IPS-18c (cell line): Measurements from ENCODE around the gene ZNF621.
A peak's percentile ranks its signal among the peaks of the same experiment; 100 is the strongest.
"Not testable (repeated sequence)": the region's sequence is repeated elsewhere in the genome, so short reads cannot be mapped to it uniquely, and the experiment has no call there.

Experiments
- H3K4me3 ChIP-seq: 2 replicates; pipeline ENCODE4 v1.7.0; 2013; ENCODE audit warnings: low read depth, mild to moderate bottlenecking, low read length, moderate library complexity; ENCODE audit not compliant: insufficient read depth
- H3K9me3 ChIP-seq: one replicate; pipeline ENCODE4 v1.6.1; 2013; ENCODE audit warnings: mild to moderate bottlenecking, low read length, moderate library complexity; ENCODE audit not compliant: control insufficient read depth, insufficient read depth

The ZNF621 gene

GRCh38 chr3:40521254-40521653 lies 3.5 kb upstream of the ZNF621 start:
- no peaks in the 10 kb centered on the region for H3K9me3 ChIP-seq

GRCh38 chr3:40523781-40524180 lies 979 bp upstream of the ZNF621 start:
- no peak overlapping the region for H3K4me3 ChIP-seq

More at GRCh38 chr3:40521254-40521653, 3.5 kb upstream of the ZNF621 start:
- H3K4me3 ChIP-seq = no peak overlapping the region

GRCh38 chr3:40524222-40524567 lies 565 bp upstream of the ZNF621 start:
- peak overlapping the region; percentile 98 for H3K4me3 ChIP-seq
- H3K9me3 ChIP-seq = no peaks in the 10 kb centered on the region

More at GRCh38 chr3:40523781-40524180, 979 bp upstream of the ZNF621 start:
- no peaks in the 10 kb centered on the region for H3K9me3 ChIP-seq

GRCh38 chr3:40528426-40528825 lies 3.7 kb downstream of the ZNF621 start:
- Histone ChIP-seq H3K9me3 (no peaks in the 10 kb centered on the region), H3K4me3 (no peak overlapping the region)

GRCh38 chr3:40532252-40532651 lies 7.5 kb downstream of the ZNF621 start:
- H3K9me3 ChIP-seq = no peaks in the 10 kb centered on the region
- no peak overlapping the region for H3K4me3 ChIP-seq

- no peaks in the 10 kb centered on the region for H3K9me3 ChIP-seq
These were observed 9.5 kb downstream of the ZNF621 start for GRCh38 chr3:40534283-40534682.

GRCh38 chr3:40546816-40547215 lies 22.1 kb downstream of the ZNF621 start:
- Histone ChIP-seq H3K4me3 (no peak overlapping the region), H3K9me3 (peaks cover 5% of the 10 kb centered on the region)

More at GRCh38 chr3:40534283-40534682, 9.5 kb downstream of the ZNF621 start:
- no peak overlapping the region for H3K4me3 ChIP-seq

- Histone ChIP-seq H3K4me3 (no peak overlapping the region), H3K9me3 (peaks cover 5% of the 10 kb centered on the region)
These were observed 25.4 kb downstream of the ZNF621 start for GRCh38 chr3:40550167-40550566.

- no peak overlapping the region for H3K4me3 ChIP-seq
- no peaks in the 10 kb centered on the region for H3K9me3 ChIP-seq
These were observed 32.9 kb downstream of the ZNF621 start for GRCh38 chr3:40557575-40558161.

- not testable (repeated sequence) for H3K4me3 ChIP-seq, H3K9me3 ChIP-seq
These were observed 37.7 kb downstream of the ZNF621 start for GRCh38 chr3:40562482-40562881.

GRCh38 chr3:40565629-40566028 lies 40.9 kb downstream of the ZNF621 start:
- not testable (repeated sequence) for H3K4me3 ChIP-seq, H3K9me3 ChIP-seq

GRCh38 chr3:40566694-40567093 lies 41.9 kb downstream of the ZNF621 start:
- no peak overlapping the region for H3K4me3 ChIP-seq
- H3K9me3 ChIP-seq = no peaks in the 10 kb centered on the region

- no peak overlapping the region for H3K4me3 ChIP-seq
These were observed 47.8 kb downstream of the ZNF621 start for GRCh38 chr3:40572588-40572987.

GRCh38 chr3:40574050-40574449 lies 49.3 kb downstream of the ZNF621 start:
- H3K4me3 ChIP-seq = no peak overlapping the region
- H3K9me3 ChIP-seq = no peaks in the 10 kb centered on the region

More at GRCh38 chr3:40572588-40572987, 47.8 kb downstream of the ZNF621 start:
- no peaks in the 10 kb centered on the region for H3K9me3 ChIP-seq

GRCh38 chr3:40574661-40575060 lies 49.9 kb downstream of the ZNF621 start:
- no peak overlapping the region for H3K4me3 ChIP-seq

GRCh38 chr3:40576396-40576795 lies 51.6 kb downstream of the ZNF621 start:
- Histone ChIP-seq H3K4me3 (no peak overlapping the region), H3K9me3 (no peaks in the 10 kb centered on the region)

More at GRCh38 chr3:40574661-40575060, 49.9 kb downstream of the ZNF621 start:
- H3K9me3 ChIP-seq = no peaks in the 10 kb centered on the region

GRCh38 chr3:40580494-40581091 lies 55.8 kb downstream of the ZNF621 start:
- H3K9me3 ChIP-seq = no peaks in the 10 kb centered on the region
- no peak overlapping the region for H3K4me3 ChIP-seq

- no peak overlapping the region for H3K4me3 ChIP-seq
- no peaks in the 10 kb centered on the region for H3K9me3 ChIP-seq
These were observed 56.4 kb downstream of the ZNF621 start for GRCh38 chr3:40581166-40581565.
